ENCODE data around the gene HOXB4.

DNA sequence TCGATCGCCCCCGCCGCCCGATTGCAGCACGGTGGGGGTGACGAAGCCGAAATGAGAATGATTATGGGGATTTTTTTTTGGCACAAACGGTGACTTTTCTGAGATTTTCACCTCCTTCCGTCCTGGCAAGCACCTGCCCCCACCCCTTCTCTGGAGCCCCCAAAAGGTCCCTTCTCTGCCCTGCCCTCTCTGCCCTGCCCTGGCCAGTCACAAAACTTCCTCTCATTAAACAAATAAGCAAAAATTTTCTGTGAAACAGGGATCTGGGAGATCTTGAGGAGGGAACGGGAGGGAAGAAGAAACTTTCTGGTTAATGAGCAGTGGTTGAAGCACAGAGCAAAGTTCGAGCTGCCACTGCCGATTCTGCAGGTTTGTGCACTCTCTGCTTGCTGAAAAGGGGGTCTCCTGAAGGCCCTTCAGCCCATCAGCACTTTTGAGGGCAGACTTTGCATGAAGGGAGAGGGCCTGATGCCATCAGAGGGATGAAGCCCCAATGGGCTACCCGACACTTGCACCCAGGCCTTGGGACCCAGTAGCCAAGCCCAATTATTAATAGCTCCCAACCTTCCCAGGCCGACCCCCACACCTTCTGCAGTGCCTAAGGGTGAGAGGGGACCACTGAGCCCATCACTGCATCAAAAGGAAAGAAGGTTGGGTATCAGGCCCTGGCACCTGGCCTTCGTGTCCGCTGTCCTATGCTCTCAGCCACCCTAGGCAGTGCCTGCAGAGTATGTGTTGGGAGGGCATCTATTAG is 38.0 kb upstream of the HOXB4 start:
- TF ChIP-seq CTCF (IDR thresholded peaks at IDR 0.05): no peak
- TF ChIP-seq POLR2A (IDR thresholded peaks at IDR 0.05): no peak

All from lower leg skin (tissue), 3 donors.